ENCODE measurements around the gene EPDR1.

Gene EPDR1

GRCh38 chr7:37982423-37982822 lies 62.0 kb downstream of the EPDR1 start:
- no peak for DNase-seq

- DNase-seq = no peak
Measured at GRCh38 chr7:37984750-37985390, 64.4 kb downstream of the EPDR1 start.

DNA sequence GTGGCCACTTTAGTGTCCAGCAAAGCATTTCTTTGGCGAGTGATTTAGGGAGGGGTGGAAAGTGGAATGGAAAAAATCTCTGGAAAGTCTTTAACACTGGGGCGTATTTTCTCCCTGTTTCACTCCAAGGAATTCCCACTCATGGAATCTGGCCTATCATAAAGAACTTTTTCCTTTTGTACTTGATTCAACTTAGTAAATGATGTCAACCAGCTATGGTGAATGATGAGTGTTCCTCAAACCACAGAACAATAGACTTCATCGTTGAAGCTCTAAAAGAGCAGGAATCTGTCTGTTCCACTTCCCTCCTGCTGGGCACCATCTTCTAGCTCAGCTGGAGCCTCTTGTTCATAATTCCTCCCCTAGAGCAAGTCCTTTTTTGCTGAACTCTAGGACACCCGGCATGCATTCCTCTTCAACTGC lies 66.5 kb downstream of the EPDR1 start:
- DNase-seq = no peak

- no peak for DNase-seq
Measured at GRCh38 chr7:37987732-37988131, 67.3 kb downstream of the EPDR1 start.

DNA sequence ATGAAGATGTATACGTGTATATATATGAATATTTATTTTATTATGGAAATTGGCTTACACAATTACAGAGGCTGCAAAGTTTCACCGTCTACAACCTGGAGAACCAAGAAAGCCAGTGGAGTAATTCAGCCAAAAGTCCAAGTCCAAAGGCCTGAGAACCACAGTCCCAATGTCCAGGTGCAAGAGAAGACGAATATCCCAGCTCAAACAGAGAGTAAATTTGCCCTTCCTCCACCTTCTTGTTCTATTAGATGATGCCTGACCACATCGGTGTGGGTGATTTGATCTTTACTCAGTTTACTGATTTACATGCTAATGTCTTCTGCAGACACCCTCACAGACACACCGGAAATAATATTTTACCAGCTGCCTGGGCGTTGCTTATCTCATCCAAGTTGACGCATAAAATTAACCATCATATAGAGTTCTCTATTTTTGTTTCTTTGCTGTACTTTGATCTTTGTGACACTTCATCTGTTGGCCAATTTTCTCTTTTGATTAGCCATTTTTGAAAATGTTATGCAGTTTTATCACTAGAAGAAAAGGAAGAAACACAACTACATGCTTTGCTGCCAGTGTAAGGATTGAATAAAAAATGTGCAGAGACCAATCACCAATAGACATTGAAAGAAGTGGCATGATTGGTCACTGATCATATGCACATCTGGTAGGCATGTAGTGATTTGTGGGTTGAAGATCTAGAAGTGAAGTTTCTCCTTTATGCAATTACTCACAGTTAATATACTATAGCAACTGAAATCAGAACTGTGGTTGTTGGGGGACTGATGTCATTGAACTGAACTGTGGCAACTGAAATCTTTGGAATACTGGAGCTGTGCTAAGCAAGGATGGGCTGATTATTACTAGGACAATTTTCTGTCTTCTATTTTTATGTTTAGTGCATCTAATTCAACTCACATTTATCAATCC lies 68.5 kb downstream of the EPDR1 start:
- no peak for DNase-seq

GRCh38 chr7:37990337-37990736 lies 69.9 kb downstream of the EPDR1 start:
- no peak for DNase-seq

DNA sequence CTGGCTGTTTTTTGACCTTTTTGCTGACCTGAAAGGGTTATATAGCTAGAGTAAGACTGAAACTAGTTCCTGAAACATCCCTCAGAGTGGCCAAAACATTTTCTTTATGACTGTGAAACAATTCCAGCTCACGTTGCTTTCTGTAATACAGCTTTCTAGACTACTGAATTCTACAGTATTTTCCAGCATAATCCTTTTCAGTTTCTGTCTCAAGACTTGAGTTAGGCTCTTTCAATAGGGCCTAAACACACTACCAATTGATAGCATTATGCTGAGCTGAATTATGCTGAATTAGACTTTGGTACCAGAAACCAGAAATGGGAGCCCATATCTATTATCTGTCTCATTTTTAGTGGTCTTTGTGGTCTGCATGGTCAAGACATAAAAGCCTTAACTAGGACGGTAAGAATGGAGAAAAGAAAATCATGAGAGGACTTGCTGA lies 72.6 kb downstream of the EPDR1 start:
- no peak for DNase-seq

- no peak for DNase-seq
Measured at GRCh38 chr7:37999673-38000072, 79.2 kb downstream of the EPDR1 start.

GRCh38 chr7:38000272-38000671 lies 79.8 kb downstream of the EPDR1 start:
- no peak for DNase-seq

Data from T-helper 1 cell (primary cell).